GM18870 (cell line): ENCODE data around the gene TMEM236.

Experiments used
- ATAC-seq: cut with Tn5 transposase; IDR thresholded peaks from one replicate; pipeline ENCODE4 v1.9.1; 2021; ENCODE audit warnings: moderate library complexity; ENCODE audit not compliant: unreplicated experiment

TMEM236 gene

DNA sequence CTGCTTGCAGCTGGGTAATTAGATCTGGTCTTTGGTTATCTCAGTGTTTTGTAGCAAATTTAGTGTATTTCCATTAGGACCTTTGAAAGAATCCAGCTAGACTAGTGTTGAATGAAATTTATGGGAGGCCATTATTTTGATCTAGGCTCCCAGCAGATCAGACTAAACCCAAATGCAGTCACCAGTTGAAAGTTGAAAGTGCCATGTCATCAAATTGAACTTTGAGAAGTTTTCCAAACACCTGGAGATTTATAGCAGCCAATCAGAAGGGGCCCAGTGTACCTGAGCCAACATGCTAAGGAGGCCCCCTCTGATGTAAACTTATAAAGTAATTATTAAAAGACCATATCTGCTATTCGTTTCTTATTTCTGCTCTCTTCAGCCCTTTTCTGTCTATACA lies 11.3 kb upstream of the TMEM236 start:
- ATAC-seq = no peak

DNA sequence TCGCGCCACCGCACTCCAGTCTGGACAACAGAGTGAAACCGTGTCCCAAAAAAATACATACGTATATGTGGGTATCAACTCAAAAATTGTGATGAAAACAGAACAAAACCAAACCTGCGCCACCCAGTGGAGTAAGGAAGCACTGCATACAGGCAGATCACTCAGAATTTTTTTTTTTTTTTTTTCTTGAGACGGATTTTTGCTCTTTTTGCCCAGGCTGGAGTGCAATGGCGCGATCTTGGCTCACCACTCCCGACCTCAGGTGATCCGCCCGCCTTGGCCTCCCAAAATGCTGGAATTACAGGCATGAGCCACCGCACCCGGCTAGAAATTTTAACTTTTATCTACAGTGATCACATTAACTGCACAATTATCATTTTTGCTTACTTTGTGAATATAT lies 9.1 kb upstream of the TMEM236 start:
- no peak for ATAC-seq

DNA sequence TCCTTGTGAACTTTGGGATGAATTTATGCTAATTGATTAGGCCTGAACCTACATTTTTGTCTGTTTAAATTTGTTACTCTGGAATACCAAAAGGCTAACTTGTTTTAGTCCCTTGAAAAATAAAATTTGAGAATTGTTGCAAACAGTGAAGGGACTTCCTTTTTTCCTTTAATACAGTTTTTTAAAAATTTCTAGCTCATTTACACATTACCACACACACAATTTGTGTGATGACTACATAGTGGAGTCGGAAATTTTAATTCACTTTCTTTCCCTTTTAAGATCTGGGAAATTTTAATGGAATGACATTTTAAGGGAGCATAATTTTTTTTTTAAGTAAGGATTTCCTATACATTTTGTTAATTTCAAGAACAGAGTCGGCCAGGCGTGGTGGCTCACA lies 8.6 kb upstream of the TMEM236 start:
- no peak for ATAC-seq

DNA sequence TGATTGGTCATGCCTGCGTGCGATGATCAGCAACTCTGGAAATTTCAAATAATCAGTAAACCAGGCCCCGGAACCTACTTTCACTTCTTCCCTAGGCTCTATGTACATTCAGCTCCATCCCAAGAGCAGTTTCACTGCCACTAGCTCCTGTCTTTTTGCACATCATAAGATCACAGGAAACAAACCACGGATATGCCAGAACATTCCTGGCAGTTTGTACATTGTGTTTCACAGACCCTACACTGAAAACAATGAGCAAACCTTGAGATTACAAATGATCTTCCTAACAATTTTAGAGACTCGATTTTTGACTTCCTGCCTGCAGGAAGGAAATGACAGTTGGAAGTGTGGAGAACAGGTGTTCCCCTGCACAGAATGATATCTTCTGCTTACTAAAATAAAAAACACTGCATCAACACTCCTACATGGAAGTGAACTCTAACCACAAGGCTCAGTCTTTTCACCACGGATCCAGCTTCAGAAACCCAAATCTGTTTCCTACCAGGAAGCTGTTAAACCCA lies 7.6 kb upstream of the TMEM236 start:
- ATAC-seq = no peak

DNA sequence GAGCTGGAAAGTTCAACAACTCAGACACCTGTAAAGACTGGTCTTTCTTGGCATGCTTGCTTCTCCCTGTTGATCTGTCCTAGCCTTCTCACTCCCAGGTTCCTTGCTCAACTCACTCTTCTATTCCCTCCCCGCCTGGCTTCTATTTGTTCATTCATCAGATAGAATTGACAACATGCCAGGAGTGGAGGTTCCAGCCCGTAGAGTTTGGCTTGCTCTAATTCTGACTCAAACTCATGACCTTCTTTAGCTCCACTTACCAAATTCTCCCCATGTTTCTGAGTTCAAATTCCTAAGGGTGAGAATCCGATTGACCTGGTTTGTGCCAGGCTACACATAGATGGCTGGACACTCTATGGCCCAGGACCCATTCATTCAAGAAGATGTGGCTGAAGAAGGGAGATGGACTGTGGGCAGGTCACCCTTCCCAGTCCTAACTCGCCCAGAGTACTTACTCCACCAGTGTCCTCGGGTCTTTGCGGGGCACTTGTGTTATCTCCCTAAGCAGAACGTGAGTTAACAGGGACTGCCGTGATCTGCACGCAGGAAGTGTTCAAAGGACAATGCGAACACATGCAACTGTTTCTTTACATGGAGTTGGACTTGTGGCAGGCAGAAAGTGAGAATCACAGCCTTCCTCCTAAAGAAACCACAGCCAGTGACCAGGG lies 4.0 kb upstream of the TMEM236 start:
- ATAC-seq = no peak

DNA sequence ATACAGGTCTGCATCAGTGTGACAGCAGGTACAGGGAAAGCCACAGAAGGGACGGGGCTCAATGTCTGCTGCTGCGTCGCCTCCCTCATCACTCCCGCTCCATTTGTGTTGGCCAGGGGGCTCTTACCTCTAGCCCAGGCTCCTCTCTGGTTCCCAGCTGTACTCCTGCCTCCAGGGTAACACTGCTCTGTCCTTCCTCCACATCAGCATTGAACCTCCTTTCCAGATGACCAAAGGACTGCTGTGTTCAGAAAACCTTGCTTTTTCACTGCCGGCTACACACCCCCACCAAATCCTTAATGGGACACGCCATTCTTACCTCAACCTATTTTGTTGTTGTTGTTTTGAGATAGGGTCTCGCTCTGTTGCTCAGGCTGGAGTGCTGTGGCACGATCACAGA lies 2.1 kb upstream of the TMEM236 start:
- ATAC-seq = no peak

DNA sequence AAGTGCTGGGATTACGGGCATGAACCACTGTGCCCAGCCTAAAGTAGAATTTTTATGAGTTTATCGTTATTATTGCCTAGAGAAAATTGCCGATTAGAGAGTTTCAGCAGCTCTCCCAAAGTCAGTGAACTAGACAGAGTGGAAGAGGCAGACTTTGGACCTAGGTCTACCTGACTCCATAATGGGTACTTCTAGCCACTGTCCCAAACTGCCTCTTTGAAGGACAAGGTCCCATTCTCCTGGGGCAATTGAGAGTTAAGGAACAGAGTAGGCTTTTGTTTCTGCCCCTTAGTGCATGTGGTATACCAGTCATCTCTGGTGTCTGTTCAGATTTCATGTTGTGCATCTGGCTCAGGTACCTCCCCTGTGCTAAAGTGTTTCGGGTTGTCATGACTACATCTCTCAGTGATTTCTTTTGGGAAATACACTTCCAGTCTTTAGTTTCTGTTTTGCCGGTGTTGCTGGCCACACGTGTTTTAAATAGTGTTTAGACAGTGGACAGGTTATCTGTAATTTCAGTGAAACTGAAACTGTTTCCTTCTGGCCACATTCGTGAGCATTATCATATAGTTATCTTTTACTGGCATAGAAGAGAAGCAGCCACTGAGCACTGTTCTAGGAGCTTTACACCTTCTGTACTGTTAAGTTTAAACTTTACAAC lies 4.7 kb downstream of the TMEM236 start:
- peak; percentile 95 for ATAC-seq

DNA sequence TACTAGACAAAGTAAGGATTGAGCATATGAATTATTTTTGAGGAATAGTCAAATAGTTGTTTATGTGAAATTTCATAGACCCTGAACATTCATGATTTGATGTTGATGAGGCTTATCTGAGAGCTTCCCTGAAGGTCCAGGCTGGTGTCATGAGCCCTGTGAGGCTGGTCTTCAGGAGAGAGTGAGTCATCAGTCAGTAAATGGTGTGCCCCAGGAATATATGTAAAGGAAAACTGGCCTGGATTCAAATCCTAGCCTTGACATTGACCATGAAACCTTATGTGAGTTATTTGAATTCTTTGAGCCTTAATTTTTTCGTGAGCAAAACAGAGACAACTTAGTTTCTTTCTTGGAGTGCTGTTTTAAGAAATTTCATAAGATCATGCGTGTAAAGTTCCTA lies 6.2 kb downstream of the TMEM236 start:
- ATAC-seq = no peak

DNA sequence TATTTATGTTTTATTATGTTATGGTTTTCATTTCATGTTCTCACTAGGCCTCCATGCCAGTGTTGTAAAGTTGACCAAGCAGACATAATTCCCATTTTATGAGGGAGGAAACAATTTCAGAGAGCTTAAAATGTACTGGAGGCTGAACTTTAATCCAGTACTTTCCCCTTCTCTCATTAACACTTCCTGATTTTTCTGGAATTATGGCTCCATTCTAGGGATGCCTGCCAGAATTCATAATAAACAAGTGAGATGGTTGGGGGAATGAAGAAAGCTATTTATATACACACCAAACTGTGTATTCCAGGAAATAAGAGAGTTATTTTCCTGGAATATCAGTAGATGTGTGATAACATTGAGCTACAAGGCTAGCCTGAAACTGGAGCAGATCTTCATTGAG lies 6.9 kb downstream of the TMEM236 start:
- no peak for ATAC-seq

DNA sequence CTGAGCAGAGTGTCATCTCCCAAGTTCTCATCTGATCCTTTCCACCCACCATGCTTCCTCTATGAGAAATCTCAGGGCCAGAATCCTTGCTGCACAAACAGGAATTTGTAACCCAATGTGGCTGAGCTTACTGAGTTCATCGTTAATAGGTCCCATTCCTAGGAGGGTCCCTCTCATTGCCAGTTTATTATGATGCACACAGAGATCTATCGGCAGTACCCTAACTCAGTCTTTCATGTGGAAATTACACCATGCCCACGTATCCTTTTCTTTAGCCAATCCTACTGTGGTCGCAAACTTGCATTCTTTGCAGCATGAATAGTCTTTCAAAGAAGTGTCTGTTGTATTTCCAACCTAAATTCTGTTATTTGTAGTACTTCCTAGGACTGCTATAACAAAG lies 12.1 kb downstream of the TMEM236 start:
- ATAC-seq = no peak

DNA sequence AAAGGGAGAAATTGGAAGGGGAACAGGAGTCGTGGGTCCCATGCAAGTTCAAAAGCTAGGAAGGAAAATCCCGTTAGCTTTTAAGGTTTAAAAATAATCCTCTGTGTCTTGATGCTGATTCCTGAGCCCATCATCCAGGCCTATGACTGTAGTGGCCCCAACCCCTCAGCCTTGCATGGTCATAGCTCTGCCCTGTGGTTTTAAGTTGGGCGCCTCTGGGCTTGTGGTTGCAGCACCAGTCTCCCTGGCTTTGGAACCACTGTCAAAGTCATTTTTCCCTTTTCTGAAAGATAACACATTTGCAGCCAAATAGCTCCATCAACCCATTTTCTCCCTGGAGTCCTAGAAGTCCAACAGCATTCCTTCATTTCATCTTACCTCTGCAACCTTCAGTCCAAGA lies 13.6 kb downstream of the TMEM236 start:
- ATAC-seq = no peak

DNA sequence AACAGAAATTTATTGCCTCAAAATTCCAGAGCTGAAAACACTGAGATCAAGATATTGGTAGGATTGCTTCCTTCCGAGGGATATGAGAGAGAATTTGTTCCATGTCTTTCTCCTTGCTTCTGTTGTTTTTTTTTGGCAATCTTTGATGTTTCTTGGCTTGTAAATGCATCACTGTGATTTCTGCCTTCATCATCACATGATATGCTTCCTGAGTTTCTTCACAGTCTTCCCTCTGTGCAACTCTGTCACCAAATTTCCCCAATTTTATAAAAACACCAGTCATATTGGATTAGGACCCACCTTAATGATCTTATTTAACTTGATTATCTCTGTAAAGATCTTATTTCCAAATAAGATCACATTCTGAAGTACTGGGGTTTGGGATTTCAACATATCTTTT lies 14.7 kb downstream of the TMEM236 start:
- ATAC-seq = no peak

DNA sequence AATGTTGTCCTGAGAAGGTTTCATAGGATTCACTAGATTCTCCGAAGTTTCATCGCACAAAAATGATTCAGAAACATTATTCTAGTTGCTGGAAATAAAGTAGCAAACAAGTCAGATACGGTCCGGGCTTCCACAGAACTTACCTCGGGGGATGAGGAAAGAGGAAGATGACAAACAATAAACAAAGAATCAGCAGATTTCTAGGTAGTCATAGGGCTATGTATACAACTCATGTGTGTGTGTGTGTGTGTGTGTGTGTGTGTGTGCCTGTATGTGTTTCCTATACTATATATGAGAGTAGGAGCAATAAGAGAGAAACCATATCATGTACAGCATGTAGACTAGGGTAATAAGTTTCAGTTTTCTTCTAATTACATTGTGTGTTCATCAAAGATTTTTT lies 16.5 kb downstream of the TMEM236 start:
- no peak for ATAC-seq

DNA sequence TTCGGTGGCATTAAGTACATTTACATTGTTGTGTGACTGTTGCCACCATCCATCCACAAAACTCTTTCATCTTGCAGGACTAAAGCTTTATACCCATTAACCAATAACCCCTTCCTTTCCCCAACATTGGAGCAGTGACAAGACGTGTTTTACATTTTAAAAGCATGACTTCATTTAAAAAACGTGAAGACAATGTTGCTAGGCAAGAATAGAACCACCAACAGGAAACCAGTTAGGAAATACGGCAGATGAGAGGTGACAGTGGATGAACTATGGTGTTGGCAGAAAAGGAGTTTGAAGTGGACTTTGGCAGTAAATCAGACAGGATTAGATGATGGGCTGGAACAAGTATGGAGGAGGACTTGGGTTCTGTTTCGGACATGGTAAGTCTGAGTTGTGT lies 17.0 kb downstream of the TMEM236 start:
- ATAC-seq = no peak

DNA sequence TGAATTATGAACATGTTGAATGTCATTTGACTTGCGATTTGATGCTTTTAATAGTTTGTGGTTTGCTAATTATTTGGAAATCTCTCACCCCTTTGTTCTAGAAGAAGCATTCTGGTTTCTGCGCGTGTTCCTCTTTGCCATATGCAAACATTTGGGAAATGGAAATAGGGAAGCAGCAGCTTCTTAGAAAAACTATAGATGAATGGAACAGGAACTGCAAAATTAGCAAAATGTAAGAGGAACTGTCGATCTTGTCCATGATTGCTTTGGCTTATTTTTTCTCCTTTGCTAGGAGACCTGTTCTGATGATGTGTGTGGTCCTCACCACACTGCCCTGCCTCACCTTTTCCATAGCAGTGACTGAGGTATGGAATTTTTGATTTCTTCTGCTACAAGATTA lies 19.0 kb downstream of the TMEM236 start:
- ATAC-seq = no peak

DNA sequence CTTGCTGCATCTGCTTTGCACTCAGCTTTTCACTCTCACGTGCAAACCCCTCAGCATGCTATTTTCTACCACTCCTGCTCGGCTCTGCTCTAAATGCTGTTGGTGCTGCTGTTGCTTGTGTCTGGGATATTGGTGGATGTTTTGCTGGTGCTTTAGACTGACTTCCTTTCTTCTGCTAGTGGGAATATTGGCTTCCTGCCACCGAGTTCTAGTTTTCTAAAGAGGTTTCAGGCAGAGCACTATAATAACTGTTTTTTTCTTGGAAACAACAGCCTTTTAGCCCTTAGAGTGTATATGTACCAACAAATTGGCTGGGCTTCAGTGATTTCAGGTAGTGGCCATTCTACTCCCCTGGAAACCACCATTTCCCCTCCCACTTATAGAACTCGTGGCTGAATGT lies 27.8 kb downstream of the TMEM236 start:
- ATAC-seq = no peak

DNA sequence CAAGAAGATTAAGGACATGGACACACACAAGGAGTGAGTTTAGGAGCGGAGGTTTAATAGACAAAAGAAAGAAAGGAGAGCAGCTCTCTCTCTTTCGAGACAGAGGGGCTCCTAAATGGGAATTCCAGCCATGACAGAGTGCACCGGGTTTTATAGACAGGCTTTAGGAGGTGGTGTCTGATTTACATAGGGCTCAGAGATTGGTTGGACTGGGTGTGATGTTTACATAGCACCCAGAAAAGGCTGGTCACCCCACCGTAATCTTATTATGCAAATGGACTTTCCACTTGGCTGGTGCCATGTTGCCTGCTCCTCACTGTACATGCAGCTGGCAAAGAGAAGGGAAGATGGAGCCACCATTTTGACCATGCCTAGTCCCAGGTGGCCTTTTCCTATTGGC lies 28.7 kb downstream of the TMEM236 start:
- no peak for ATAC-seq

DNA sequence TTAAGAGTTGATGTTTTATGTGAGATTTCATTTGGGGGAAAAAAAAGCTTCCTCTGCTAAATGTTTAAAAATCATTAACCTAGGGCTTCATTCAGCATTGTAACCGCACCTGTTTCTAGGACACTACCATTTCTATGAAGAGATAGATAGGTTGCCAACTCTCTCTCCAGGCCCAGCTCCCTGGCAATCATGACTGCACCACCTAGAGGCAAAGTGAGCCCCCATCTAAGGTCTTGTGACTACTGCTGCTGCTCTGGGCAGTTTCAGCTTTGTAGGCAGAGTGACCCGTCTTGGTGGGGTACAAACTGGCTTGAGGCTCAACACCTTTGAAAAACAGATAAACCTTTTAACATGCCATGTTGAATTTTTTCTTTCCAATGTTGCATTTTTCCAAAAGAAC lies 29.9 kb downstream of the TMEM236 start:
- ATAC-seq = no peak

DNA sequence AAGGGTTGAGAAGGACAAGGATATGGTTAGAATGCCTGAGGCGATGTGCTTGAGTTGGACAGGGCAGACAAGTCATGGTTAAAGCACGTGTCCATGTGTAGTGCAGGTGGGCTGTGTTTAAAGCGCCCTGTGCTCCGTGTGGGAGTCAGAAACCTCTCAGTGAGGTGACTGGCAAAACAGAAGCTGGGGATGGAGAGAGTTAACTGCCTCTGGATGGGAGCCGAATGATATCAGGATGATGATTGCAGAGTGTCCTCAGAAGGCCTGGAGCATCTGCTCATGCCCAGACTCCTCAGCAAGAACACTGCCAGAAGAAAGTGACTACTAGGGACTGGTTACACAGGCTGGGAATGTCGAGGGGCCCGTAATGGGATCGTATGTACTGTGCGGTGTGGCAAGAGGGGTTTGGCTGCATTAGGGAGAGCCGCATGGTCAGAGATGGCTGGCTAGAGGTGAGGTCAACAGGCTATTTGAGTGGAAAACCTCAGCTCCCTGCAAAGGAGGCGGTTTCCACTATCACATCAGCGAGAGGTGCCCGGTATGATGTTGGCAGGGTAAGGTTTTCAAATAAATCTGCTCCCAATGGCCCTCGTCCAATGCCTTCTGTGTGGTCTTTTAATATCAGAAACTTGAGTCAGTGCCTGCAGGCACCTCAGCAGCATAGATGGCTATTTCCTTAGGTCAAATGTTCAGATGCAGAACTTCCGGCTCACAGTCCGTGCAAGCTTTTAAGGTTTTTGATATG lies 31.1 kb downstream of the TMEM236 start:
- no peak for ATAC-seq

DNA sequence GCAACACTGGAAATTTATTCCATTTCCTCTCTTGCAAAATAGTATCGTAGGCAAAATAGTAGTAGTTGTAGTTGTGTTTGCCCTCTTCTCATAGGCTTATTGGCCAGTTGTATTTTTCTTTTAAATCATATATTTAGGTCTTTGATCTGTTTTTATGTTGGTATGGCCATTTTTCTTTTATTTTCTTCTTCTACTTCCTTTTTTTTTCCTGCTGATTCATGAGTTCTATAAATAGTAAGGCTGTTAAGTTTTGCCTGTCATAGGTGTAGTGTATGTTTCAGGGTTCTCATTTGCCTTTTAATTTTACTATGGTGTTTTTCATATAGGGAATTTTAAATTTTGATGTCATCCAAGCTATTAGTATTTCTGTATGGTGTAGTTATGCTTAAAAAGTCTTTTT lies 31.8 kb downstream of the TMEM236 start:
- no peak for ATAC-seq

DNA sequence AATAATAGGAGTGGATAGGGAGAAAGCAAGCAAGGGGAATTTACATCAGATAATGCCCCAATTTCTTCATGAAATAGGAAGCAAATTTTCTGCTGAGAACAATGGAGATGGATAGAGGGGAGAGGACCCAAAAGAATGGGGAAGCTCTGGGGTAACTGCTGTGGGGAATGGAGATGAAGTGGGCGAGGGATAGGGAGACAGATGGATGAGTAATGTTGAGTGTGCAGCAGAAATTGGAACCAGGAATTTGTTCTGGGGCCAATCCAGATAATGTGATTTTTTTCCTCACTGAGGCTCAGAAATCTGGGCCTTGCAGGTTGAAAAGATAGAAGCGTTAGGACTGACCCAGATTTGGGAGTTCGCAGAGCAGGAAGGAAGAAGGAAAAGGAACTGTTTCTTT lies 32.7 kb downstream of the TMEM236 start:
- no peak for ATAC-seq

DNA sequence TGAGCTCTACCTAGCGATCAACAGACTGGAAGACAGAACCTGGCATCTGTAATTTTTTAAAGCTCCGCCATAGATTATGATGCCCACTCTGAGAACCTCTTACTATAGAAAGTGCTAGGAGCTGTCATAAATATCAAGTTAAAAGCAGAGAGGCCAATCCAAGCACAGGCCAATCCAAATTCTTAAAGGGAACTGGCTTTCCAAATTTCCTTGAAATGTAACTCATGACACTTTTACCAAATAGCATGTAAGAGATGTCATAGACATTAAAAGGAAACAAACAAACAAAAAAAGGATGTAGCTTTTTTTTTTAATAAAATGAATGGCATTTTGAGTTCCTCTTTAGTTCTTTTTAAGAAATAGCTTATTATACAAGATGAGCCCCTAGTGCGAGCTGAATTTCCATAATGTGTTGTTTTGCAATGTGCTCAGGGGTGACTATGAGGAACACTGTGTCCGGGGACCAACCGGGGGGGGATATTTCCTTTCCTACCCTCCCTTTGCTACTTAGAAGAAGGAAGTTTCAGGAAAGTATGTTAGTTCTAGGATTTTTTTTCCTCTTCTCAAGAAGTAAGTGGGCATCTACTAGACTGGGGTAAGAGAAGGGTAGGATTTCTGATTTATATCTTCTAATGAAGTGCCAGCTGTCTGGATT lies 33.4 kb downstream of the TMEM236 start:
- ATAC-seq = no peak
